K562 (cell line): ENCODE data around the gene MITF. TPM values are rescaled to one million over a fixed set of nuclear protein-coding genes. Genes with fewer than 3 reads are reported as not detected.
A peak's percentile ranks its signal among the peaks of the same experiment; 100 is the strongest.

Experiments used
- BMI1 ChIP-seq: fragments of 150-350 bp; IDR thresholded peaks from 2 replicates; pipeline ENCODE4 v1.6.1; 2014; ENCODE audit warnings: low read length
- DDX20 ChIP-seq: fragments of 450-650 bp; IDR thresholded peaks from 2 replicates; pipeline ENCODE4 v1.6.1; 2016; ENCODE audit warnings: missing genetic modification characterization, low read depth, mild to moderate bottlenecking, missing compliant biosample characterization, moderate library complexity
- ERF ChIP-seq: fragments of 450-650 bp; formaldehyde crosslinking; IDR thresholded peaks from 2 replicates; pipeline ENCODE4 v1.4.0; 2020; ENCODE audit warnings: mild to moderate bottlenecking, mixed read lengths
- ESRRA ChIP-seq: fragments of 450-650 bp; IDR thresholded peaks from 2 replicates; pipeline ENCODE4 v1.6.1; 2014; ENCODE audit warnings: low read depth, mild to moderate bottlenecking, moderate library complexity, borderline replicate concordance
- ETV1 ChIP-seq: fragments of 450-650 bp; conservative IDR thresholded peaks from 2 replicates; pipeline ENCODE4 v1.6.1; 2016; ENCODE audit warnings: missing genetic modification characterization, control low read depth, low read depth, missing compliant biosample characterization
- ETV6 ChIP-seq, 3 experiments: fragments of 150-350 bp in 1 of 3; sonication (generic) in 1 of 3; formaldehyde crosslinking in 1 of 3; IDR thresholded peaks; 2 replicates each; pipeline versions ENCODE4 v1.6.1 to v1.8.0; 2014 to 2022; ENCODE audit warnings: borderline replicate concordance in 2 of 3, low read depth in 2 of 3, antibody characterized with exemption in 1 of 3, low read length in 1 of 3, mild to moderate bottlenecking in 1 of 3, missing genetic modification reagents in 1 of 3
- FIP1L1 ChIP-seq: fragments of 200-400 bp; formaldehyde crosslinking; IDR thresholded peaks from 2 replicates; pipeline ENCODE4 v1.6.1; 2018; ENCODE audit warnings: mild to moderate bottlenecking, low read depth, low read length; ENCODE audit not compliant: poor library complexity, severe bottlenecking
- HES1 ChIP-seq: fragments of 450-650 bp; IDR thresholded peaks from 2 replicates; pipeline ENCODE4 v1.6.1; 2016; ENCODE audit warnings: low read depth, mild to moderate bottlenecking, moderate library complexity
- KHSRP ChIP-seq: fragments of 450-650 bp; IDR thresholded peaks from 2 replicates; pipeline ENCODE4 v1.6.1; 2017
- MEF2A ChIP-seq: IDR thresholded peaks from 2 replicates; pipeline ENCODE4 v1.6.1; 2011; ENCODE audit warnings: low read depth, mild to moderate bottlenecking, low read length, moderate library complexity; ENCODE audit not compliant: control insufficient read depth
- NR4A1 ChIP-seq, 2 experiments: fragments of 250-450 bp in 1 of 2; fragments of 450-650 bp in 1 of 2; sonication (Bioruptor Pico) in 1 of 2; IDR thresholded peaks; 2 replicates each; pipeline versions ENCODE4 v1.4.0 to v1.6.1; 2016 to 2020; ENCODE audit warnings: mild to moderate bottlenecking in 2 of 2, missing compliant biosample characterization in 1 of 2, missing genetic modification characterization in 1 of 2, moderate library complexity in 1 of 2
- PCBP2 ChIP-seq: fragments of 200-400 bp; formaldehyde crosslinking; IDR thresholded peaks from 2 replicates; pipeline ENCODE4 v1.6.1; 2018; ENCODE audit warnings: low read length, low read depth, mild to moderate bottlenecking, moderate library complexity; ENCODE audit not compliant: poor library complexity, severe bottlenecking
- PPARD ChIP-seq: fragments of 250-450 bp; sonication (Bioruptor Pico); IDR thresholded peaks from 2 replicates; pipeline ENCODE4 v1.8.0; 2022; ENCODE audit warnings: inconsistent platforms, mild to moderate bottlenecking, moderate library complexity
- RNF219 ChIP-seq: fragments of 250-450 bp; sonication (Bioruptor Pico); IDR thresholded peaks from 2 replicates; pipeline ENCODE4 v1.5.0; 2022; ENCODE audit warnings: mild to moderate bottlenecking
- TCF7 ChIP-seq: sonication (generic); IDR thresholded peaks from 2 replicates; pipeline ENCODE4 v1.6.1; 2016; ENCODE audit warnings: antibody characterized with exemption, borderline replicate concordance
- TEAD4 ChIP-seq, 2 experiments: sonication (generic) in 1 of 2; formaldehyde crosslinking in 1 of 2; IDR thresholded peaks; 2 replicates each; pipeline versions ENCODE4 v1.6.1 to v1.8.0; 2012 to 2022; ENCODE audit warnings: borderline replicate concordance in 1 of 2, inconsistent platforms in 1 of 2, low read length in 1 of 2, mild to moderate bottlenecking in 1 of 2, missing genetic modification reagents in 1 of 2
- ZBTB34 ChIP-seq: fragments of 250-450 bp; sonication (Bioruptor Pico); IDR thresholded peaks from 2 replicates; pipeline ENCODE4 v1.8.0; 2021; ENCODE audit warnings: mild to moderate bottlenecking, moderate library complexity
- ZNF395 ChIP-seq: fragments of 200-800 bp; sonication (Bioruptor generic); IDR thresholded peaks from 2 replicates; pipeline ENCODE4 v1.6.1; 2017; ENCODE audit warnings: missing genetic modification characterization, missing compliant biosample characterization
- ZNF695 ChIP-seq: fragments of 450-650 bp; formaldehyde crosslinking; IDR thresholded peaks from 2 replicates; pipeline ENCODE4 v1.4.0; 2020; ENCODE audit warnings: mild to moderate bottlenecking, moderate library complexity
- ZNF780A ChIP-seq: fragments of 250-450 bp; sonication (Bioruptor Pico); IDR thresholded peaks from 2 replicates; pipeline ENCODE4 v1.5.0; 2021; ENCODE audit warnings: mild to moderate bottlenecking
- polyA plus RNA-seq, 8 experiments: library from polyadenylated mRNA; depleted of rRNA in 4 of 8; stranded (reverse) in 5 of 8; unstranded in 3 of 8; fragments of >200 nt; fragmentation: Nextera tagmentation in 2 of 8; fragmentation: Illumina TruSeq in 1 of 8; extraction: Ambion mirVana in 2 of 8; extraction: Trizol in 1 of 8; gene quantifications; 2 replicates each; pipeline versions ENCODE4 v1.2.1 to v1.2.3, GENCODE V29; 2011 to 2014; ENCODE audit warnings: inconsistent platforms in 1 of 8, missing spikeins in 1 of 8
- total RNA-seq, 7 experiments: library from RNA; depleted of rRNA in 6 of 7; stranded (reverse); fragments of >200 nt in 6 of 7; fragmentation: Illumina TruSeq in 2 of 7; extraction: Trizol in 2 of 7; gene quantifications; 2 replicates each; pipeline versions ENCODE4 v1.2.1 to v1.2.3, GENCODE V29; 2011 to 2021; ENCODE audit warnings: low replicate concordance in 1 of 7

The MITF gene
- total and polyA plus RNA-seq, 9 of the 15 experiments (the other 6 are each of a cell fraction or from before 2014, with no cell fraction given), result 5.6 to 14.9 (median 11.1) TPM

- TF ChIP-seq HES1 (no peak), ZNF695 (no peak), PPARD (CRISPR knock-in tag) (no peak), KHSRP (no peak), RNF219 (CRISPR knock-in tag) (no peak), FIP1L1 (no peak), DDX20 (no peak), ZNF395 (CRISPR knock-in tag) (peak; percentile 47; the same call in 1 of the 2 replicates), ESRRA (no peak), ETV1 (tag) (peak; percentile 83), PCBP2 (no peak), ZNF780A (CRISPR knock-in tag) (no peak), NR4A1 (CRISPR knock-in tag; IDR thresholded peaks at IDR 0.05) (no peak), NR4A1 (tag; IDR thresholded peaks at IDR 0.05) (peak; percentile 39; the same call in 1 of the 2 replicates), TEAD4 (IDR thresholded peaks at IDR 0.05; ENCODE audit: low read length) (peak; percentile 50; the same call in 1 of the 2 replicates), TEAD4 (CRISPR knock-in tag; IDR thresholded peaks at IDR 0.05; ENCODE audit: borderline replicate concordance) (no peak), BMI1 (no peak), MEF2A (no peak), ERF (no peak), ZBTB34 (CRISPR knock-in tag) (no peak), TCF7 (no peak), ETV6 (IDR thresholded peaks at IDR 0.05; ENCODE audit: borderline replicate concordance in 1 of 2, low read depth in 2 of 2, low read length in 1 of 2) (peak in 1 of 2 experiments; percentile 57; a peak in 1 of 4 replicates), ETV6 (CRISPR knock-in tag; IDR thresholded peaks at IDR 0.05; ENCODE audit: borderline replicate concordance) (no peak)
Observed at GRCh38 chr3:69999140-70000027, 260.1 kb downstream of the MITF start, which contains the start of gene SAMMSON (continued).
